Measurements from ENCODE around the gene ARAP1.

DNA sequence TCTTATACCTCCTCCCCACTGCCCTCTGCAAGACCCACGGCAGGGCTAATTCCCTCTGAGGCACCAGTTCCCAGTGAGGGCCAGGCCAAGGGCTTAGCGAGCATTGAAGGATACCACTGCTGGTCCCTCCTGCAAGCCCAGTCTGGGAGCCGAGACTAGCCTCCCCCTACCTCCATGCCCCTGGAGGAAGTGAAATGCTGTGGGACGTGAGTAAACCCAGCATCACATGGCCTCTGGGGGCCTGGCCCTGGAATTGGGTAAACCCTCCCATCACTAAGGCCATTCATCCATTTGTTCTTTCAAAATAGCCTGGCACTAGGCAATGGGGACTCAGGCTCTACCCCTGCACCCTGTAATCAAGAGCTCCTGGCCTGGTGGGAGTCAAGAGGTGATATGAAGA is 24.7 kb downstream of the ARAP1 start:
- TF ChIP-seq POLR2AphosphoS5 (IDR thresholded peaks at IDR 0.05; ENCODE audit: low read depth, low read length) (no peak), POLR2A (IDR thresholded peaks at IDR 0.05; ENCODE audit: low read depth, low read length) (no peak)

Measured in GM12892 (cell line).